Right ventricle myocardium superior (tissue), 1 donor: Measurements from ENCODE around the gene ALG10B. TPM values are rescaled to one million over a fixed set of nuclear protein-coding genes. Genes with fewer than 3 reads are reported as not detected.

Experiments
- ATAC-seq: fragments of 200-7000 bp; cut with Tn5 transposase; one replicate; pipeline ENCODE4 v1.9.1; 2020; ENCODE audit warnings: mild to moderate bottlenecking; ENCODE audit not compliant: poor library complexity
- DNase-seq: peaks from one replicate; pipeline ENCODE4 v3.0.0-alpha.2; 2020
- intact Hi-C: fragments of 100-400 bp; cut with DNase I; formaldehyde crosslinking; loops from one replicate; pipeline ENCODE4 v1.11.2; 2022
- total RNA-seq: library from RNA; stranded (reverse); fragmentation: NEBNext Ultra II Directional; extraction: Animal tissue kit (Norgen Biotek cat#: 25700); gene quantifications from one replicate; pipeline ENCODE4 v1.2.1, GENCODE V29; 2021
- donor health status: DM: no; HTN: yes; CAD: no; lungs with severe emphysema.

The ALG10B gene
- total RNA-seq, 1 donor from 2014 or later = 4.2 TPM

DNA sequence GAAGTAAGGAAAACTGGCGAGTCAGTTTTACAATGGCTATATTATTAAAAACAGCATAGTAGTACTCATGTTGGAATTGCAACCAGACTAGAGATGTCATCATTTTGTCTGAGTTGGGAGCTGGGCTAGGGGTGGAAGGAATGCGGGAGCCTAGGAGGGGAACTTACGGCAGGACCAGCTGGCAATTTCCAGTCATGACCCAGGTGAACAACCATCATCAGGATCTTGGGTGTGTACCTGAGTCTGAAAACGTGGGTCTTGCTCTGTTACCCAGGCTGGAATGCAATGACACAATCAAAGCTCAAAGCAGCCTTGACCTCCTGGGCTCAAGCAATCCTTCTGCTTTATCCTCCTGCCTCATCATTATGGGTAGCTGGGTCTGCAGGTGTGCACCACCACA is 50.9 kb downstream of the ALG10B start:
- intact Hi-C loops = no loop called here
- DNase-seq (no peak), ATAC-seq (no peak)

DNA sequence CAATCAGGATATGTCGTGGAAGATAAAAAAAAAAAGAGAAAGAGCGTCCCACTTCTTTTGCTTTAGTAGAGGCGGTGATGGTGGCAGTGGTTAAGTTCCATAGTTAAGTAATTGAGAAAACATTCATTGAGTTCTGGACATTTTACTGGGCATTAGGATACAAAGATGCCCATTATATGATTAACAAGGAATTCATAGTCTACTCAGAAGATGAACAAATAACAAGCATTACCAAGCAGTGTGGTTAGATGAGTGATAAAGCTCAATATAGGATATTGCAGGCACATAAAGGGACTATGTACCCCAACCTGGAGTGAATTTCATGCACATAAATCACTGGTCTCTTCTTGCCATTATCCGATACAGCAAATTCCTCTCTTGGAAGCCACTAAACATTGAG is 53.7 kb downstream of the ALG10B start:
- intact Hi-C loops = no loop called here
- DNase-seq = no peak
- no peak for ATAC-seq

GRCh38 chr12:38373784-38374183 is 57.2 kb downstream of the ALG10B start:
- intact Hi-C loops = no loop called here
- DNase-seq (no peak), ATAC-seq (no peak)

DNA sequence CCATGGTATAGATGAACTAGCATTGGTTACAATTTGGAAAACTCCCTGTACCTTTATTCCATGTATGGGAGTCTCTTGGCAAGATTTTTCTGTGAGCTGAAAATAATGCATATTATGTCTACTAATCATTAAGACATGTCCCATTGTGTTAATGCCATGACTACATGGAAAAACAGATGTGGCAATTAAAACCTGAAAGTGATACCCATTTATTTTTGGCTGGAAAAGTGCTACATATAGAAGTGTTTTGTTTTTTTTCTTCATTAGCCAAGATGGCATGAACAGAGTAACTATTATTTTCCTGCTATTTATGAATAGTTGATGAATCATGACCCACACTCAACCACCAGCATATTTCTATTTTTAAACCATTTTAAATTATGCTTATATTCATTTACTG is 58.2 kb downstream of the ALG10B start:
- intact Hi-C loops = no loop called here
- no peak for ATAC-seq

More for the DNA sequence above, 58.2 kb downstream of the ALG10B start:
- DNase-seq = no peak
